Panc1 (cell line): ENCODE measurements around the gene GTF2H1. TPM values are rescaled to one million over a fixed set of nuclear protein-coding genes. Genes with fewer than 3 reads are reported as not detected.

ENCODE experiments used
- ATAC-seq: fragments of 200-7000 bp; cut with Tn5 transposase; 2 replicates; pipeline ENCODE4 v1.9.1; 2020; ENCODE audit warnings: mild to moderate bottlenecking, moderate library complexity
- BruUV-seq: library from RNA; stranded (reverse); fragments of 400-500 nt; replicated peaks from 2 replicates; lab custom pipeline; 2021; lab: Mats Ljungman, UMichigan
- CTCF ChIA-PET: fragments of 300-600 bp; sonication (Branson Sonifier 250); formaldehyde crosslinking; loops from one replicate; lab custom pipeline; 2022; ENCODE audit warnings: antibody characterized with exemption; lab: Charles Lee
- POLR2A ChIA-PET: fragments of 300-600 bp; sonication (Branson Sonifier 250); formaldehyde crosslinking; loops from one replicate; lab custom pipeline; 2022; ENCODE audit warnings: antibody characterized with exemption; lab: Charles Lee
- DNase-seq: peaks from one replicate; pipeline ENCODE4 v3.0.0-alpha.2; 2010; ENCODE audit warnings: low read depth, low spot score
- H3K27ac ChIP-seq: 2 replicates; pipeline ENCODE4 v1.5.1; 2011; ENCODE audit warnings: mild to moderate bottlenecking, low read length, inconsistent platforms
- H3K27me3 ChIP-seq: fragments of 200-500 bp; sonication (Bioruptor generic); 2 replicates; pipeline ENCODE4 v1.6.0; 2014; ENCODE audit warnings: low read length, inconsistent platforms; ENCODE audit not compliant: control insufficient read depth, insufficient read depth
- H3K36me3 ChIP-seq: fragments of 200-500 bp; sonication (Bioruptor generic); 2 replicates; pipeline ENCODE4 v1.5.1; 2014; ENCODE audit warnings: inconsistent platforms, mild to moderate bottlenecking, low read length, moderate library complexity; ENCODE audit not compliant: control insufficient read depth, insufficient read depth
- H3K4me1 ChIP-seq: 2 replicates; pipeline ENCODE4 v1.5.1; 2011; ENCODE audit warnings: inconsistent platforms, mild to moderate bottlenecking, low read length, moderate library complexity; ENCODE audit not compliant: control insufficient read depth, insufficient read depth
- H3K4me3 ChIP-seq, 2 experiments: 2 replicates each; pipeline ENCODE4 v1.5.1; 2011 to 2012; ENCODE audit warnings: low read depth in 2 of 2, low read length in 2 of 2, mild to moderate bottlenecking in 2 of 2, inconsistent platforms in 1 of 2, moderate library complexity in 1 of 2
- H3K9me3 ChIP-seq: fragments of 200-500 bp; sonication (Bioruptor generic); 2 replicates; pipeline ENCODE4 v1.5.1; 2014; ENCODE audit warnings: low read depth, mild to moderate bottlenecking, inconsistent platforms, low read length, moderate library complexity; ENCODE audit not compliant: control insufficient read depth, insufficient read depth
- CTCF ChIP-seq: fragments of 450-650 bp; IDR thresholded peaks from 2 replicates; pipeline ENCODE4 v1.5.1; 2017; ENCODE audit warnings: mild to moderate bottlenecking
- POLR2AphosphoS5 ChIP-seq: IDR thresholded peaks from 2 replicates; pipeline ENCODE4 v1.6.1; 2012; ENCODE audit warnings: mild to moderate bottlenecking, low read depth, low read length, moderate library complexity
- REST ChIP-seq, 2 experiments: IDR thresholded peaks; 2 replicates each; pipeline ENCODE4 v1.6.1; 2011 to 2012; ENCODE audit warnings: low read depth in 2 of 2, control low read depth in 1 of 2, low read length in 1 of 2, mild to moderate bottlenecking in 1 of 2, moderate library complexity in 1 of 2; ENCODE audit not compliant: insufficient read depth in 1 of 2
- SIN3A ChIP-seq: IDR thresholded peaks from 2 replicates; pipeline ENCODE4 v1.6.1; 2012; ENCODE audit warnings: low read depth, mild to moderate bottlenecking, low read length, moderate library complexity, borderline replicate concordance; ENCODE audit not compliant: insufficient read depth
- TCF7L2 ChIP-seq: IDR thresholded peaks from 2 replicates; pipeline ENCODE4 v1.6.1; 2011; ENCODE audit warnings: mild to moderate bottlenecking, low read depth, low read length, inconsistent platforms
- in situ Hi-C: cut with HindIII; loops from 2 replicates; pipeline ENCODE4 v1.10.0; 2016; ENCODE audit warnings: low sequenced_read_pairs, low pct_unique_long_range_greater_than_20kb
- intact Hi-C: fragments of 100-400 bp; cut with micrococcal nuclease; formaldehyde crosslinking; loops from one replicate; pipeline ENCODE4 v1.10.0; 2022; ENCODE audit not compliant: unreplicated experiment
- total RNA-seq: library from RNA; stranded (reverse); gene quantifications from one replicate; pipeline ENCODE4 v1.2.1, GENCODE V29; 2021; ENCODE audit not compliant: unreplicated experiment

GTF2H1 gene
- total RNA-seq, 1 experiment from 2014 or later, result 60.6 TPM

- in situ Hi-C loops, result no loop called here
- ChIA-PET CTCF (no interaction called here), POLR2A (interaction anchor here (2.8 kb wide), 1 partner anchor 11 kb away, joined by 17 read pairs; the partner anchor contains the start of gene LDHA)
- peaks cover 24% of the 10 kb centered on the region for H3K4me1 ChIP-seq
- intact Hi-C loops, result no loop called here
- H3K36me3 ChIP-seq, result no peaks in the 10 kb centered on the region
- no TSS peak for BruUV-seq
- H3K4me3 ChIP-seq, result peak overlapping the region in 1 of 2 experiments; percentile 23; a peak in 2 of 4 replicates
- TF ChIP-seq CTCF (no peak), TCF7L2 (peak; percentile 80), SIN3A (no peak), REST (IDR thresholded peaks at IDR 0.05; ENCODE audit: insufficient read depth in 1 of 2, low read depth in 2 of 2, low read length in 1 of 2) (no peak), POLR2AphosphoS5 (no peak; the same call in 1 of the 2 replicates)
- no peak for DNase-seq
- ATAC-seq, result peak; percentile 85
- no peaks in the 10 kb centered on the region for H3K9me3 ChIP-seq
- no peaks in the 10 kb centered on the region for H3K27me3 ChIP-seq
- H3K27ac ChIP-seq, result peak overlapping the region; percentile 95
Measured at GRCh38 chr11:18384157-18384641, 61.8 kb downstream of the GTF2H1 start.

- no peak overlapping the region for H3K27ac ChIP-seq
- no peak for DNase-seq
- intact Hi-C loops, result no loop called here
- H3K4me3 ChIP-seq, result no peak overlapping the region
- in situ Hi-C loops, result no loop called here
- no TSS peak for BruUV-seq
- peaks cover 1% of the 10 kb centered on the region; the same call in 1 of the 2 replicates for H3K36me3 ChIP-seq
- peaks cover 11% of the 10 kb centered on the region for H3K4me1 ChIP-seq
- TF ChIP-seq SIN3A (no peak), REST (IDR thresholded peaks at IDR 0.05; ENCODE audit: insufficient read depth in 1 of 2, low read depth in 2 of 2, low read length in 1 of 2) (no peak), TCF7L2 (no peak), POLR2AphosphoS5 (no peak), CTCF (no peak)
- H3K27me3 ChIP-seq, result no peaks in the 10 kb centered on the region
- no peak for ATAC-seq
- H3K9me3 ChIP-seq, result no peaks in the 10 kb centered on the region
- CTCF ChIA-PET, result no interaction called here
- POLR2A ChIA-PET, result no interaction called here
Measured at GRCh38 chr11:18390088-18390487, 67.7 kb downstream of the GTF2H1 start.
